GM18909 (cell line): ENCODE measurements around the gene SLC9A9.

ENCODE experiments used
- ATAC-seq: cut with Tn5 transposase; IDR thresholded peaks from one replicate; pipeline ENCODE4 v1.9.1; 2021; ENCODE audit warnings: mild to moderate bottlenecking; ENCODE audit not compliant: unreplicated experiment, poor library complexity

Gene SLC9A9

DNA sequence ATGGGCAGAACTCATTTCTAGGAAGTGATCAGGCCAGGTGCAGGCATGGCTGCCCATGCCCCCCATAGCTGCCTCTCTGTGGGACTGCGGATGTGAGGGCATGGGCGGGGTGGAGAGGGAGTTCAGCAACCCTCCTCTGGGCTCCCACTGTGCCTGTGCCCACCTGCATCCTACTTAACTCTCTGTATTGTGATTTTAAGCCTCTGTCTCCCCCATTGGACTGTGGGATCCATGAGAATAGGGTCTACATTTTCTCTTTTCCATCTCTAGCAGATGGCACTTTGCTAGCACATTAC lies 534.4 kb downstream of the SLC9A9 start:
- ATAC-seq, result no peak

DNA sequence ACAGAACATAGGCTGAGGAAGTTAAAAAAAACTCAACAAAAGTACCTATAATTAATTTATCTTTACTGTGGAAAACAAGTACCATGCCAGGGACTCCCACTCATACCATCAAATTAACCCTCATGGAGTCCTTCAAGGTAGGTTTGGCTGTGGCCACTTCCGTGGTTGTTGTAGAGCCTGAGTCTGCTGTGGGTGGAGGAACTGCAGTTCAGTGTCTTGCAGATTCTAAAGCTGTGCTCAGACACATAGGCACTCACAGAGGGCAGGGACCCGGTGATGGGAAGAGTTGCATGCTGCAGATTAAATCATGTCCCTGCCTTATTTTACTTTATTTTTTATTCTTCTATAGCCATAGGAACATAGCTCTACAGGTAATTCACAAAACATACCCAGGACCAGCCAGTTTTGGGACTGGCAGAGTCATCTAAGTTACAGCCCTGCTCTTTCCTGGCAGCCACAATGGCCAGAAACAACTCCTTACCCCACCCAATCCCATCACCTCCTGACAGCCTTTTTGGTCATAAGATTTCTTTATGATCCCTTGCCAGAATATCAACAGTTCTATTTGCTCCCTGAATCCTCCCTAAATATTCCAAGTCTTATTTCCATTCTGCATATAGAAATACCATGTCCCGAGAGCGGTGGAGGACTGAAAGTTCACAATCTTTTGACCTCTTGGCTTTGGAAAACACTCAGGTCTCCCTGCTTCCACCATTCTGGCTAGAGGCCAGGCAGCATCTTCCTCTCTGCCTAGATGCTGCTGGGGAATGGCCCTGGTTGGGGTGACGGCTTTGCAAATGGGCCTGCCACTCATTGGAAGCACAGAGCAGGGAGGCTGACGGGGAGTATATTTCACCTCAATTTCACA lies 535.0 kb downstream of the SLC9A9 start:
- ATAC-seq, result no peak

GRCh38 chr3:143311096-143311495 lies 537.2 kb downstream of the SLC9A9 start:
- no peak for ATAC-seq

DNA sequence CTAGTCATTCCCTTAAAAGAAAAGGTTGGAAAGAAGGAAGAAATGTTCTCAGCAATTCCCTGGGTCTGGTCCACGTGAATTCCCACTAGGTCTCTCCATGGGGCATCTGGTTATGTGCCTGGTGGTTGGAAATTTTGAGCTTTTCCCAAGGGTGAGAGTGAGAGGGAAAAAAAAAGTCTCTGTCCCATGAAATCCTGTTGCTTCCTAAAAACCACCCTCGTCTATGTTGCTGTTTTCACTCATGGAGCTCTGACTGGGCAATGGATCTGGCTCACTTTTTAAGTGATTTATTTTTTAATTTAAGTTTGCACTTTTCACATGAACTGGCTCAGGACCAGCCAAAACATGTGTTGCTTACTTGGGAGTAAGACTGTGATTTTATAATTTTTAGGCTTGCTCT lies 538.6 kb downstream of the SLC9A9 start:
- no peak for ATAC-seq

GRCh38 chr3:143307613-143308183 lies 540.6 kb downstream of the SLC9A9 start:
- peak; percentile 63 for ATAC-seq

DNA sequence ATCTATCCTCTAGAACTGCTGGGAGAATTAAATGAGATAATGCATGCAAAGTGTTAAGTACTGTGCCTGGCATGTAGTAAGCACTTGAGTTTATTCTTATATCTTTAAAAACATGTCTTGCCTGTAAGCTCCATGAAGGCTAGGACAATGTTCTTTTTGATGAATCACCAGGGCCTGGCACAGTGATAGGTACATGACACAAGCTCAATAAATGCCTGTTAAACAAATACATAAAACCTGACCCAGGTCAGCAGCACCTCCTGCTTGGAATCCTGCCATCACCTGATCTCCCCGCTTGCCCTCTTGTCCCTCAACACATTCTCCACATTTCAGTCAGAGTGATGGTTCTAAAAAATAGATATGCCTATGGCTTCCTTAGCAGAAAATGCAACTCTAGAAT lies 541.9 kb downstream of the SLC9A9 start:
- no peak for ATAC-seq

- ATAC-seq, result no peak
Observed at GRCh38 chr3:143302638-143303171, 545.6 kb downstream of the SLC9A9 start.

GRCh38 chr3:143301031-143301901 lies 547.0 kb downstream of the SLC9A9 start:
- no peak for ATAC-seq

GRCh38 chr3:143298886-143299535 lies 549.3 kb downstream of the SLC9A9 start:
- no peak for ATAC-seq

DNA sequence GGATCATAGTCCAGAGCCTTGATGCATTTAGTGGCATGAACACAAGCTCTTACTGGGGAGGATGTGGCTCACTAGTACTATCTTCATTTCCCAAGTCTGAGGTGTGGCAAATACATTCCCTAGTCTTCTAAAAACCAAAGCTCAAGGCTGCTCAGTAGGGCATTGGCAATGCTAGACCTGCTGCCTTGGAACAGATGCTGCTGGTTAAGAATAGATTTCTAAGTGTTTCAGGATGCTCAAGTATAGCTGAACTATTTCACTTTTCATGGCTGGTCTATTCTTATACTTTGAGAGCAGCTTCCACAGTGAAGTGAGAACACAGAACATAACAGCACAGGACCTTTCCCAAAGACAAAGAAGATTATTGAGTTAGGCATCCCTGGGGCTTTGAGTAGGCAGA lies 549.9 kb downstream of the SLC9A9 start:
- no peak for ATAC-seq

- peak; percentile 42 for ATAC-seq
Observed at GRCh38 chr3:143295201-143296080, 552.8 kb downstream of the SLC9A9 start.

DNA sequence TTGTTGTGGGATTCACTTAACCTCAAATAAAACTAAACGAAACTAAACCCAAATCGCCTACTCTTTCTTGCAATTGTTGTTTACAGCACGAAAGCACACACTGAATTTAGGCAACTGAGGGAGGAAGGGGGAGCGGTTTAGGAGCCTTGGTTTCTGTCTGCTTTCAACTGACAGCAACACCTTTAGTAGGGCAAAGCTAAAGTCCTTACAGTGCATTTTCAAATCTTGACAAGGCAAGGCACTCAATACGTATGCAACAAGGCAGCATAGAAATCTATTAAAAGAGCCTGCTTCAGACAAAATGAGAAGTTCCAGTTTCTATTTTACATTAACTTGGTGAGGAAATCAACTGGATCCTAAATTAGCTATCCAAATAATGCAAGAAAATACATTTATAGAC lies 554.1 kb downstream of the SLC9A9 start:
- ATAC-seq, result peak; percentile 60

GRCh38 chr3:143291836-143292447 lies 556.3 kb downstream of the SLC9A9 start:
- ATAC-seq, result no peak

GRCh38 chr3:143288944-143289343 lies 559.3 kb downstream of the SLC9A9 start:
- no peak for ATAC-seq

DNA sequence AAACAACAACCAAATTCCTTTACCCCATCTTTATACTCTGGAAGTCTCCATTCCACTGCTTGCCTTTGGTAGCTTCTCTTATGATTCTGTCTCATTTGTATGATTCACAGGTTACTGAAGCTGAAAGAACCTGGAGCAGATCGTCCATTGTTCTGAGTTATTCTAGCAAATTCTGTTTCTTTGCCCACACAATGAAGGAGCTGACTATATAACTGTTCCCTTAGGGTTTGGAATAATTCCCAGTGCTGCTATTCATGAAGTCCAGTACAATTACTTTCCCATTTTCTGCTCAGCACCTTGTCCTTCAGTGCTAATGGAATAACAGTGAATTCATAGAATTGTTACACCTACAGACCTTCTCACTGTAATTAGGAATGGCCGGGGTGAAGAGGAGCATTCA lies 560.9 kb downstream of the SLC9A9 start:
- ATAC-seq, result no peak

GRCh38 chr3:143286392-143287010 lies 561.8 kb downstream of the SLC9A9 start:
- ATAC-seq, result no peak

- ATAC-seq, result no peak
Observed at GRCh38 chr3:143283432-143284128, 564.7 kb downstream of the SLC9A9 start.

GRCh38 chr3:143280984-143281383 lies 567.3 kb downstream of the SLC9A9 start:
- no peak for ATAC-seq
